ENCODE measurements around the gene HNF4A. TPM values are rescaled to one million over a fixed set of nuclear protein-coding genes. Genes with fewer than 3 reads are reported as not detected.
A peak's percentile ranks its signal among the peaks of the same experiment; 100 is the strongest.

The HNF4A gene
- total and polyA plus RNA-seq, 2 of the 13 experiments (the other 11 are each of a cell fraction or from before 2014, with no cell fraction given) = 80.9 to 169 TPM

GRCh38 chr20:44411757-44412401 lies 56.4 kb downstream of the HNF4A start (continued):
- TF ChIP-seq ATF2 (CRISPR knock-in tag; IDR thresholded peaks at IDR 0.05) (no peak), ZNF709 (CRISPR knock-in tag; IDR thresholded peaks at IDR 0.05) (no peak), ZNF777 (CRISPR knock-in tag; IDR thresholded peaks at IDR 0.05) (no peak; the same call in 1 of the 2 replicates), NKX3-1 (CRISPR knock-in tag; IDR thresholded peaks at IDR 0.05) (no peak), ISX (CRISPR knock-in tag; conservative IDR thresholded peaks at IDR 0.05) (no peak), JUNB (CRISPR knock-in tag; IDR thresholded peaks at IDR 0.05; ENCODE audit: borderline replicate concordance) (peak; percentile 31; the same call in 1 of the 2 replicates), CAMTA2 (CRISPR knock-in tag; IDR thresholded peaks at IDR 0.05; ENCODE audit: borderline replicate concordance) (no peak), KAT7 (CRISPR knock-in tag; IDR thresholded peaks at IDR 0.05; ENCODE audit: borderline replicate concordance) (no peak; the same call in 1 of the 2 replicates), ZNF235 (CRISPR knock-in tag; IDR thresholded peaks at IDR 0.05; ENCODE audit: borderline replicate concordance) (0 out of 2 replicates have a peak, but pooled peaks have one; percentile 21), ZBTB14 (CRISPR knock-in tag; IDR thresholded peaks at IDR 0.05) (no peak), ZBTB43 (CRISPR knock-in tag; conservative IDR thresholded peaks at IDR 0.05) (no peak), ZNF543 (CRISPR knock-in tag; IDR thresholded peaks at IDR 0.05) (0 out of 2 replicates have a peak, but pooled peaks have one; percentile 1), ZSCAN30 (CRISPR knock-in tag; IDR thresholded peaks at IDR 0.05) (no peak), PAWR (CRISPR knock-in tag; IDR thresholded peaks at IDR 0.05; ENCODE audit: borderline replicate concordance) (0 out of 2 replicates have a peak, but pooled peaks have one; percentile 69), HNRNPH1 (optimal IDR thresholded peaks at IDR 0.05; ENCODE audit: low read depth, low read length) (peak; percentile 17), ZNF318 (CRISPR knock-in tag; IDR thresholded peaks at IDR 0.05) (no peak), ATF3 (CRISPR knock-in tag; IDR thresholded peaks at IDR 0.05) (no peak)
